OCI-LY3 (cell line): ENCODE results near the gene ZCCHC14.
"Not testable (repeated sequence)": the region's sequence is repeated elsewhere in the genome, so short reads cannot be mapped to it uniquely, and the experiment has no call there.

Source experiments
- EZH2phosphoT487 ChIP-seq: fragments of 200-600 bp; shearing (Covaris generic); IDR thresholded peaks from 2 replicates; pipeline ENCODE4 v1.6.1; 2018; ENCODE audit warnings: antibody characterized with exemption, mixed run types, low read depth
- TF ChIP-seq, protein P1 (sequence below): fragments of 200-600, 300-600 bp; sonication (generic); IDR thresholded peaks from 2 replicates; pipeline ENCODE4 v1.5.1; 2014; ENCODE audit warnings: antibody characterized with exemption, low read length, low read depth

- TF ChIP-seq, protein P1, sequence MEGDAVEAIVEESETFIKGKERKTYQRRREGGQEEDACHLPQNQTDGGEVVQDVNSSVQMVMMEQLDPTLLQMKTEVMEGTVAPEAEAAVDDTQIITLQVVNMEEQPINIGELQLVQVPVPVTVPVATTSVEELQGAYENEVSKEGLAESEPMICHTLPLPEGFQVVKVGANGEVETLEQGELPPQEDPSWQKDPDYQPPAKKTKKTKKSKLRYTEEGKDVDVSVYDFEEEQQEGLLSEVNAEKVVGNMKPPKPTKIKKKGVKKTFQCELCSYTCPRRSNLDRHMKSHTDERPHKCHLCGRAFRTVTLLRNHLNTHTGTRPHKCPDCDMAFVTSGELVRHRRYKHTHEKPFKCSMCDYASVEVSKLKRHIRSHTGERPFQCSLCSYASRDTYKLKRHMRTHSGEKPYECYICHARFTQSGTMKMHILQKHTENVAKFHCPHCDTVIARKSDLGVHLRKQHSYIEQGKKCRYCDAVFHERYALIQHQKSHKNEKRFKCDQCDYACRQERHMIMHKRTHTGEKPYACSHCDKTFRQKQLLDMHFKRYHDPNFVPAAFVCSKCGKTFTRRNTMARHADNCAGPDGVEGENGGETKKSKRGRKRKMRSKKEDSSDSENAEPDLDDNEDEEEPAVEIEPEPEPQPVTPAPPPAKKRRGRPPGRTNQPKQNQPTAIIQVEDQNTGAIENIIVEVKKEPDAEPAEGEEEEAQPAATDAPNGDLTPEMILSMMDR: not testable (repeated sequence)
- TF ChIP-seq EZH2phosphoT487: not testable (repeated sequence)
Measured at GRCh38 chr16:87481711-87482110, 11.1 kb downstream of the ZCCHC14 start.
